Thymus (tissue), 11 donors: ENCODE measurements around the gene GSTM5. TPM values are rescaled to one million over a fixed set of nuclear protein-coding genes. Genes with fewer than 3 reads are reported as not detected.
"Not testable (repeated sequence)": the region's sequence is repeated elsewhere in the genome, so short reads cannot be mapped to it uniquely, and the experiment has no call there.

Source experiments
- DNase-seq, 9 donors: peaks; one replicate each; pipeline ENCODE4 v3.0.0-alpha.2; 2013; ENCODE audit warnings: low spot score in 9 of 9, low read depth in 6 of 9, missing footprints in 1 of 9
- H3K27ac ChIP-seq, 2 donors: one replicate each; pipeline ENCODE4 v1.5.1; 2013; ENCODE audit warnings: control low read depth in 1 of 2, low read depth in 1 of 2, low read length in 1 of 2, mild to moderate bottlenecking in 1 of 2, moderate library complexity in 1 of 2
- H3K27me3 ChIP-seq, 2 donors: one replicate each; pipeline ENCODE4 v1.5.1; 2013; ENCODE audit warnings: low read length in 1 of 2; ENCODE audit not compliant: control insufficient read depth in 2 of 2, insufficient read depth in 1 of 2
- H3K36me3 ChIP-seq, 2 donors: one replicate each; pipeline ENCODE4 v1.5.1; 2013; ENCODE audit warnings: low read length in 1 of 2, mild to moderate bottlenecking in 1 of 2, moderate library complexity in 1 of 2; ENCODE audit not compliant: control insufficient read depth in 2 of 2, insufficient read depth in 2 of 2
- H3K4me1 ChIP-seq, 2 donors: one replicate each; pipeline ENCODE4 v1.5.1; 2013; ENCODE audit warnings: low read length in 2 of 2; ENCODE audit not compliant: control insufficient read depth in 2 of 2, insufficient read depth in 2 of 2
- H3K4me3 ChIP-seq, 2 donors: one replicate each; pipeline ENCODE4 v1.5.1; 2013; ENCODE audit warnings: low read length in 2 of 2, control low read depth in 1 of 2, mild to moderate bottlenecking in 1 of 2
- H3K9me3 ChIP-seq, 2 donors: one replicate each; pipeline ENCODE4 v1.5.1; 2013; ENCODE audit warnings: low read length in 1 of 2, mild to moderate bottlenecking in 1 of 2; ENCODE audit not compliant: control insufficient read depth in 2 of 2, insufficient read depth in 1 of 2
- WGBS: extraction: QIAGEN DNeasy Blood & Tissue Kit; methylation state at CpG from one replicate; pipeline ENCODE4 v1.1.7; 2013; 5-methylcytosine and 5-hydroxymethylcytosine counted together
- polyA plus RNA-seq: library from polyadenylated mRNA; stranded (reverse); fragments of 200-250 nt; gene quantifications from one replicate; pipeline ENCODE4 v1.2.3, GENCODE V29; 2013
- total RNA-seq: library from RNA; stranded (reverse); fragments of 120-200 nt; gene quantifications from one replicate; pipeline ENCODE4 v1.2.4, GENCODE V29; 2013
- donor health status: healthy.

GSTM5 gene
- total and polyA plus RNA-seq, 2 donors, result 2.3 to 4.1 TPM

- no peaks in the 10 kb centered on the region for H3K36me3 ChIP-seq
- WGBS, result 88% methylated on average over 11 of the region's 11 CpGs
- no peak for DNase-seq
Measured at GRCh38 chr1:109762821-109763645, 51.0 kb downstream of the GSTM5 start.

GRCh38 chr1:109763646-109764415 lies 51.8 kb downstream of the GSTM5 start, which contains the start of gene EPS8L3:
Gene EPS8L3 (minus strand): TSS chr1:109763923. CDS start chr1:109761749, 2,174 bp downstream.
- H3K9me3 ChIP-seq, result no peaks in the 10 kb centered on the region
- H3K36me3 ChIP-seq, result no peaks in the 10 kb centered on the region
- DNase-seq, result no peak
- no peaks in the 10 kb centered on the region for H3K27me3 ChIP-seq
- WGBS, result 91% methylated on average over 11 of the region's 11 CpGs
- H3K27ac ChIP-seq, result no peak within 1 kb of the TSS
- H3K4me1 ChIP-seq, result no peaks in the 10 kb centered on the region
- no peak within 1 kb of the TSS for H3K4me3 ChIP-seq

More at GRCh38 chr1:109762821-109763645, 51.0 kb downstream of the GSTM5 start:
- H3K4me3 ChIP-seq, result no peak overlapping the region
- no peaks in the 10 kb centered on the region for H3K9me3 ChIP-seq
- H3K27ac ChIP-seq, result no peak overlapping the region
- no peaks in the 10 kb centered on the region for H3K27me3 ChIP-seq
- no peaks in the 10 kb centered on the region for H3K4me1 ChIP-seq

GRCh38 chr1:109764561-109765482 lies 52.8 kb downstream of the GSTM5 start:
- no peak for DNase-seq
- no peaks in the 10 kb centered on the region for H3K9me3 ChIP-seq
- no peaks in the 10 kb centered on the region for H3K27me3 ChIP-seq
- H3K4me1 ChIP-seq, result no peaks in the 10 kb centered on the region
- H3K4me3 ChIP-seq, result no peak overlapping the region
- H3K27ac ChIP-seq, result no peak overlapping the region
- 93% methylated on average over 13 of the region's 13 CpGs for WGBS
- no peaks in the 10 kb centered on the region for H3K36me3 ChIP-seq

GRCh38 chr1:109765483-109765815 lies 53.4 kb downstream of the GSTM5 start:
- no peaks in the 10 kb centered on the region for H3K4me1 ChIP-seq
- H3K36me3 ChIP-seq, result no peaks in the 10 kb centered on the region
- no peaks in the 10 kb centered on the region for H3K27me3 ChIP-seq
- no peak for DNase-seq
- no peak overlapping the region for H3K27ac ChIP-seq
- WGBS, result 78% methylated on average over 4 of the region's 4 CpGs
- H3K4me3 ChIP-seq, result no peak overlapping the region
- H3K9me3 ChIP-seq, result no peaks in the 10 kb centered on the region

- Histone ChIP-seq H3K27me3 (no peaks in the 10 kb centered on the region), H3K4me3 (no peak overlapping the region), H3K36me3 (no peaks in the 10 kb centered on the region), H3K27ac (no peak overlapping the region), H3K9me3 (no peaks in the 10 kb centered on the region), H3K4me1 (no peaks in the 10 kb centered on the region)
- WGBS, result 83% methylated on average over 13 of the region's 13 CpGs
- no peak for DNase-seq
Measured at GRCh38 chr1:109765896-109766615, 54.0 kb downstream of the GSTM5 start.

- not testable (repeated sequence) for H3K27ac ChIP-seq, H3K9me3 ChIP-seq, DNase-seq, H3K27me3 ChIP-seq, H3K36me3 ChIP-seq, H3K4me3 ChIP-seq, H3K4me1 ChIP-seq
- WGBS, result 90% methylated on average over 17 of the region's 17 CpGs
Measured at GRCh38 chr1:109766991-109767636, 55.1 kb downstream of the GSTM5 start.
